CD4-positive, alpha-beta T cell (primary cell): ENCODE measurements around the gene RIN3. TPM values are rescaled to one million over a fixed set of nuclear protein-coding genes. Genes with fewer than 3 reads are reported as not detected.

Experiments
- ATAC-seq: fragments of 200-7000 bp; cut with Tn5 transposase; one replicate; pipeline ENCODE4 v1.10.0; 2022; ENCODE audit warnings: mild to moderate bottlenecking; ENCODE audit not compliant: poor library complexity
- CTCF ChIA-PET: fragments of 350-600 bp; sonication (Branson Sonifier 250); formaldehyde crosslinking; loops from one replicate; lab custom pipeline; 2021; ENCODE audit warnings: antibody characterized with exemption, inconsistent platforms; lab: Charles Lee
- POLR2A ChIA-PET: fragments of 350-600 bp; sonication (Branson Sonifier 250); formaldehyde crosslinking; loops from one replicate; lab custom pipeline; 2021; ENCODE audit warnings: antibody characterized with exemption, inconsistent platforms; lab: Charles Lee
- DNase-seq, 14 experiments: peaks; one replicate each; pipeline ENCODE4 v3.0.0-alpha.2; 2013 to 2020; ENCODE audit warnings: mixed read lengths in 2 of 14
- H3K27ac ChIP-seq, 2 donors: one replicate each; pipeline versions ENCODE4 v1.5.1 to v1.7.0; 2013; ENCODE audit warnings: low read length in 2 of 2, low read depth in 1 of 2, mild to moderate bottlenecking in 1 of 2
- H3K27me3 ChIP-seq, 2 experiments: 1 replicate in 1 of 2; 2 replicates in 1 of 2; pipeline versions ENCODE4 v1.6.1 to v1.7.0; 2013; ENCODE audit warnings: low read length in 2 of 2, control low read depth in 1 of 2, mild to moderate bottlenecking in 1 of 2, moderate library complexity in 1 of 2; ENCODE audit not compliant: insufficient read depth in 2 of 2, control insufficient read depth in 1 of 2
- H3K36me3 ChIP-seq: one replicate; pipeline ENCODE4 v1.6.1; 2013; ENCODE audit warnings: low read length, control low read depth; ENCODE audit not compliant: insufficient read depth
- H3K4me1 ChIP-seq: one replicate; pipeline ENCODE4 v1.6.1; 2013; ENCODE audit warnings: low read length, control low read depth; ENCODE audit not compliant: insufficient read depth
- H3K4me3 ChIP-seq: one replicate; pipeline ENCODE4 v1.5.1; 2013; ENCODE audit warnings: mild to moderate bottlenecking, low read length, moderate library complexity
- H3K9me3 ChIP-seq, 2 experiments: 1 replicate in 1 of 2; 2 replicates in 1 of 2; pipeline versions ENCODE4 v1.6.1 to v1.7.0; 2013; ENCODE audit warnings: low read length in 2 of 2, mild to moderate bottlenecking in 2 of 2, control low read depth in 1 of 2, moderate library complexity in 1 of 2; ENCODE audit not compliant: control insufficient read depth in 1 of 2, insufficient read depth in 1 of 2
- H3K27ac Mint-ChIP-seq: one replicate; pipeline ENCODE4 v1.8.0; 2020; ENCODE audit warnings: mixed read lengths
- H3K27me3 Mint-ChIP-seq: one replicate; pipeline ENCODE4 v1.8.0; 2021; ENCODE audit warnings: mixed read lengths
- H3K36me3 Mint-ChIP-seq: one replicate; pipeline ENCODE4 v1.8.0; 2021; ENCODE audit warnings: low read depth, mixed read lengths
- H3K4me1 Mint-ChIP-seq: one replicate; pipeline ENCODE4 v1.8.0; 2021; ENCODE audit warnings: low read depth, mixed read lengths
- H3K4me3 Mint-ChIP-seq: one replicate; pipeline ENCODE4 v1.8.0; 2020; ENCODE audit warnings: mild to moderate bottlenecking, mixed read lengths
- H3K9me3 Mint-ChIP-seq: one replicate; pipeline ENCODE4 v1.8.0; 2020; ENCODE audit warnings: mixed read lengths
- intact Hi-C, 2 experiments: fragments of 100-400 bp; cut with DNase I in 1 of 2; cut with micrococcal nuclease in 1 of 2; formaldehyde crosslinking; loops; one replicate each; pipeline versions ENCODE4 v1.15.1 to v1.9.0; 2023 to 2025; cut with DNase I, micrococcal nuclease
- total RNA-seq, 174 experiments: library from RNA in 2 of 174; stranded (reverse) in 2 of 174; gene quantifications; one replicate each; pipeline ENCODE4 v1.2.3 and lab custom pipeline; 2021 to 2026
- TF ChIP-seq, protein P1 (sequence below): fragments of 200-600 bp; IDR thresholded peaks from one replicate; pipeline ENCODE4 v1.8.0; 2022; ENCODE audit warnings: antibody characterized with exemption, mild to moderate bottlenecking

Gene RIN3
- total RNA-seq, 2 experiments from 2014 or later = 67.9 to 72.2 TPM

DNA sequence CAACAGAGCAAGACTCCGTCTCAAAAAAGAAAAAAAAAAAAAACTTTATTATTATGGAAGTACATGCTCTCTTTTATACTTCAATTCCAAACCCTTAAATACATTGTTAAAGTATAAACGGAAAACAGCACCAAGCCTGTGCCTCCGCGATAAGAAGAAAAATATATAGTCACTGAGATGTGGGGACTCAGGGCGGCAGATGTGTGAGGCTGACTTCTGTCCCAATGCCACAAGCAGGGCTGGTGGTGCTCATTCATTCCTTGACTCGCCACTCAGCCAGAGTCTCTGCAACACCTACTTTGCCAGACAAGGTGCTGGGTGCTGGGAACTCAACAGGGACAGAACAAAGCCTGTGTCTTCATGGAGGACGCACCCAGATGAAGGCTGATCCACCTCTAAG, 221.0 kb downstream of the RIN3 start:
- no peaks in the 10 kb centered on the region for H3K9me3 ChIP-seq
- Mint-ChIP-seq H3K36me3 (peaks cover 28% of the 10 kb centered on the region), H3K27ac (no peak overlapping the region), H3K27me3 (no peaks in the 10 kb centered on the region), H3K4me1 (peaks cover 14% of the 10 kb centered on the region), H3K9me3 (no peaks in the 10 kb centered on the region), H3K4me3 (no peak overlapping the region)
- peaks cover 10% of the 10 kb centered on the region for H3K4me1 ChIP-seq
- no peak overlapping the region for H3K27ac ChIP-seq
- ATAC-seq (no peak), DNase-seq (no peak)
- ChIA-PET CTCF (no interaction called here), POLR2A (no interaction called here)
- H3K27me3 ChIP-seq = no peaks in the 10 kb centered on the region
- peaks cover 4% of the 10 kb centered on the region for H3K36me3 ChIP-seq
- intact Hi-C loops = no loop called here
- H3K4me3 ChIP-seq = no peak overlapping the region
- TF ChIP-seq, protein P1, sequence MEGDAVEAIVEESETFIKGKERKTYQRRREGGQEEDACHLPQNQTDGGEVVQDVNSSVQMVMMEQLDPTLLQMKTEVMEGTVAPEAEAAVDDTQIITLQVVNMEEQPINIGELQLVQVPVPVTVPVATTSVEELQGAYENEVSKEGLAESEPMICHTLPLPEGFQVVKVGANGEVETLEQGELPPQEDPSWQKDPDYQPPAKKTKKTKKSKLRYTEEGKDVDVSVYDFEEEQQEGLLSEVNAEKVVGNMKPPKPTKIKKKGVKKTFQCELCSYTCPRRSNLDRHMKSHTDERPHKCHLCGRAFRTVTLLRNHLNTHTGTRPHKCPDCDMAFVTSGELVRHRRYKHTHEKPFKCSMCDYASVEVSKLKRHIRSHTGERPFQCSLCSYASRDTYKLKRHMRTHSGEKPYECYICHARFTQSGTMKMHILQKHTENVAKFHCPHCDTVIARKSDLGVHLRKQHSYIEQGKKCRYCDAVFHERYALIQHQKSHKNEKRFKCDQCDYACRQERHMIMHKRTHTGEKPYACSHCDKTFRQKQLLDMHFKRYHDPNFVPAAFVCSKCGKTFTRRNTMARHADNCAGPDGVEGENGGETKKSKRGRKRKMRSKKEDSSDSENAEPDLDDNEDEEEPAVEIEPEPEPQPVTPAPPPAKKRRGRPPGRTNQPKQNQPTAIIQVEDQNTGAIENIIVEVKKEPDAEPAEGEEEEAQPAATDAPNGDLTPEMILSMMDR = no peak

DNA sequence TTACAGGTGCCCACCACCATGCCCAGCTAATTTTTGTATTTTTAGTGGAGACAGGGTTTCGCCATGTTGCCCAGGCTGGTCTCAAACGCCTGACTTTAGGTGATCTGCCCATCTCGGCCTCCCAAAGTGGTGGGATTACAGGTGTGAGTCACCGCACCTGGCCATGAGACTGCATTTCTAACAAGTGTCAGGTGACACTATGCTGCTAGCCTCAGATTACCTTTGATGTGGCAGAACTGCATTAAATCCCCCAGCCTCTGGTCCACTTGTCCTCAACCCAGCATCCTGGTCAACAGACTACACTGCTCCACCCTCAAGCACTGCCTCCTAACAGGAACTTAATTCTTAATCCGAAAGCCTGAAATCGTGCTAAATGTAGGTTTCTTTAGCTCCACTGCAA, 221.8 kb downstream of the RIN3 start:
- TF ChIP-seq, protein P1 = no peak
- CTCF ChIA-PET = no interaction called here
- ATAC-seq (no peak), DNase-seq (no peak)
- intact Hi-C loops = no loop called here
- Histone ChIP-seq H3K9me3 (no peaks in the 10 kb centered on the region), H3K4me3 (no peak overlapping the region), H3K27me3 (no peaks in the 10 kb centered on the region), H3K27ac (no peak overlapping the region), H3K36me3 (peaks cover 4% of the 10 kb centered on the region), H3K4me1 (peaks cover 10% of the 10 kb centered on the region)
- POLR2A ChIA-PET = no interaction called here
- Mint-ChIP-seq H3K27ac (no peak overlapping the region), H3K27me3 (no peaks in the 10 kb centered on the region), H3K36me3 (peaks cover 28% of the 10 kb centered on the region), H3K9me3 (no peaks in the 10 kb centered on the region), H3K4me1 (peaks cover 14% of the 10 kb centered on the region), H3K4me3 (no peak overlapping the region)

DNA sequence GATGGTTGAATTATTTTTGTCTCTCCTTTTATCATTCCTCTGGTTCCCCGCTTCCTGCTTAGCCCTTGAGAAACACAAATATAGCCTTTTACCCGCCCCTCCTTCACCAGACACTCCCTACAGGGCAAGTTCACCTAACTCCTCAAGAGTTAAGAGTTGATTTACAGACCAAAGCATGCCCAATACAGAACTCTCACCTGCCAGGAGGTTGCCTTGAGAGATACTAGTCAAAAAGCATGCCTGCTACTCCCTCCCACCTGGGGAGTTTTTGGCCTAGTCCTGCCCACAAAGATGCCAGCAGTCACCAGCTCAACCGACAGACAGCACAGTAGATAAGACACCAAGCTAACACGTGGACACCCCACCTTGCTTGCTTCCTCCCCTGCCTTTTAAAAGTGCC, 223.6 kb downstream of the RIN3 start:
- peak in 2 of 14 experiments; percentile 24 to 25 for DNase-seq
- Histone ChIP-seq H3K9me3 (no peaks in the 10 kb centered on the region), H3K27ac (no peak overlapping the region), H3K4me3 (no peak overlapping the region), H3K27me3 (no peaks in the 10 kb centered on the region), H3K36me3 (no peaks in the 10 kb centered on the region), H3K4me1 (peaks cover 10% of the 10 kb centered on the region)
- Mint-ChIP-seq H3K27ac (no peak overlapping the region), H3K27me3 (no peaks in the 10 kb centered on the region), H3K4me1 (peaks cover 14% of the 10 kb centered on the region), H3K4me3 (no peak overlapping the region), H3K36me3 (peaks cover 12% of the 10 kb centered on the region), H3K9me3 (no peaks in the 10 kb centered on the region)
- ATAC-seq = peak; percentile 70
- intact Hi-C loops = no loop called here
- TF ChIP-seq, protein P1 = no peak
- ChIA-PET POLR2A (interaction anchor here (0.6 to 0.7 kb wide), 2 partner anchors 11 to 616 kb away, joined by 3 read pairs; partner anchors contain the start of genes LGMN and NDUFB1), CTCF (interaction anchor here (0.6 kb wide), 1 partner anchor 408 kb away, joined by 3 read pairs; no protein-coding TSS in a partner anchor)
